IMR-90 (cell line): Measurements from ENCODE around the gene IP6K1. TPM values are rescaled to one million over a fixed set of nuclear protein-coding genes. Genes with fewer than 3 reads are reported as not detected.

Experiments used
- ATAC-seq: fragments of 200-7000 bp; cut with Tn5 transposase; 2 replicates; pipeline ENCODE4 v1.9.1; 2020; ENCODE audit warnings: low read depth, mild to moderate bottlenecking, moderate library complexity
- BruUV-seq: library from RNA; stranded (reverse); fragments of 400-500 nt; replicated peaks from 2 replicates; lab custom pipeline; 2021; lab: Mats Ljungman, UMichigan
- CTCF ChIA-PET: fragments of 300-600 bp; formaldehyde crosslinking; extraction: SDS; loops from one replicate; lab custom pipeline; 2021; ENCODE audit warnings: antibody characterized with exemption; lab: Yijun Ruan, JAX
- POLR2A ChIA-PET: fragments of 300-600 bp; sonication (Branson Sonifier 250); formaldehyde crosslinking; loops from one replicate; lab custom pipeline; 2022; ENCODE audit warnings: antibody characterized with exemption; ENCODE audit not compliant: unreplicated experiment; lab: Charles Lee
- DNase-seq: peaks from one replicate; pipeline ENCODE4 v3.0.0; 2013
- H2AFZ ChIP-seq: replicated peaks from 2 replicates; pipeline ENCODE3; 2013; ENCODE audit warnings: low read length, mild to moderate bottlenecking; ENCODE audit not compliant: poor library complexity
- H2AK5ac ChIP-seq: 2 replicates; pipeline ENCODE4 v1.6.1; 2013; ENCODE audit warnings: low read depth, low read length, inconsistent platforms
- H2AK9ac ChIP-seq: replicated peaks from 2 replicates; pipeline ENCODE3; 2013; ENCODE audit warnings: mild to moderate bottlenecking, low read depth, low read length, moderate library complexity; ENCODE audit not compliant: poor library complexity
- H2BK120ac ChIP-seq: 2 replicates; pipeline ENCODE4 v1.6.1; 2013; ENCODE audit warnings: low read depth, low read length, inconsistent platforms
- H2BK15ac ChIP-seq: 3 replicates; pipeline ENCODE4 v1.6.1; 2013; ENCODE audit warnings: low read depth, low read length, inconsistent platforms
- H2BK20ac ChIP-seq: 2 replicates; pipeline ENCODE4 v1.6.1; 2013; ENCODE audit warnings: low read depth, mild to moderate bottlenecking, inconsistent platforms, low read length, moderate library complexity
- H2BK5ac ChIP-seq: 2 replicates; pipeline ENCODE4 v1.6.1; 2013; ENCODE audit warnings: mild to moderate bottlenecking, low read depth, low read length, inconsistent platforms; ENCODE audit not compliant: poor library complexity, severe bottlenecking
- H3K14ac ChIP-seq: replicated peaks from 2 replicates; pipeline ENCODE4 v1.6.1; 2013; ENCODE audit warnings: low read depth, low read length, inconsistent platforms
- H3K18ac ChIP-seq: 2 replicates; pipeline ENCODE4 v1.6.1; 2013; ENCODE audit warnings: low read depth, low read length, control low read depth
- H3K23ac ChIP-seq: 2 replicates; pipeline ENCODE4 v1.6.1; 2013; ENCODE audit warnings: low read depth, low read length, inconsistent platforms
- H3K27ac ChIP-seq: 2 replicates; pipeline ENCODE4 v1.5.1; 2013; ENCODE audit warnings: mild to moderate bottlenecking, control low read depth, low read length; ENCODE audit not compliant: insufficient read depth
- H3K27me3 ChIP-seq: 2 replicates; pipeline ENCODE4 v1.6.1; 2013; ENCODE audit warnings: low read length; ENCODE audit not compliant: control insufficient read depth, insufficient read depth
- H3K36me3 ChIP-seq: 2 replicates; pipeline ENCODE4 v1.6.1; 2013; ENCODE audit warnings: low read length, mixed read lengths; ENCODE audit not compliant: control insufficient read depth, insufficient read depth
- H3K4ac ChIP-seq: 2 replicates; pipeline ENCODE4 v1.6.1; 2013; ENCODE audit warnings: low read depth, low read length, inconsistent platforms
- H3K4me1 ChIP-seq: 2 replicates; pipeline ENCODE4 v1.6.1; 2013; ENCODE audit warnings: low read length, mixed read lengths; ENCODE audit not compliant: control insufficient read depth, insufficient read depth
- H3K4me2 ChIP-seq: 2 replicates; pipeline ENCODE4 v1.6.1; 2013; ENCODE audit warnings: low read depth, mild to moderate bottlenecking, control low read depth, low read length, moderate library complexity
- H3K4me3 ChIP-seq: 2 replicates; pipeline ENCODE4 v1.5.1; 2013; ENCODE audit warnings: low read depth, mild to moderate bottlenecking, control low read depth, low read length, moderate library complexity; ENCODE audit not compliant: insufficient read depth
- H3K56ac ChIP-seq: 2 replicates; pipeline ENCODE4 v1.6.1; 2013; ENCODE audit warnings: low read length, inconsistent platforms; ENCODE audit not compliant: insufficient read depth; ENCODE audit errors: extremely low read depth
- H3K79me1 ChIP-seq, 2 experiments: 2 replicates each; pipeline ENCODE4 v1.6.1; 2013; ENCODE audit warnings: low read length in 2 of 2, inconsistent platforms in 1 of 2, low read depth in 1 of 2
- H3K9ac ChIP-seq: 2 replicates; pipeline ENCODE4 v1.6.1; 2013; ENCODE audit warnings: low read depth, low read length, control low read depth
- H3K9me1 ChIP-seq: 2 replicates; pipeline ENCODE4 v1.6.1; 2013; ENCODE audit warnings: low read length, inconsistent platforms; ENCODE audit not compliant: insufficient read depth
- H3K9me3 ChIP-seq: 2 replicates; pipeline ENCODE4 v1.6.1; 2013; ENCODE audit warnings: low read length; ENCODE audit not compliant: control insufficient read depth, insufficient read depth
- H4K20me1 ChIP-seq: 2 replicates; pipeline ENCODE4 v1.6.1; 2013; ENCODE audit warnings: low read length, inconsistent platforms; ENCODE audit not compliant: insufficient read depth
- H4K5ac ChIP-seq: 2 replicates; pipeline ENCODE4 v1.6.1; 2013; ENCODE audit warnings: mild to moderate bottlenecking, low read depth, low read length, control low read depth
- H4K8ac ChIP-seq, 2 experiments: 2 replicates each; pipeline ENCODE4 v1.6.1; 2013; ENCODE audit warnings: low read depth in 2 of 2, low read length in 2 of 2, control low read depth in 1 of 2, inconsistent platforms in 1 of 2
- H4K91ac ChIP-seq: 2 replicates; pipeline ENCODE4 v1.6.1; 2013; ENCODE audit warnings: low read depth, low read length, inconsistent platforms; ENCODE audit not compliant: insufficient read depth
- BHLHE40 ChIP-seq: fragments of 150-350 bp; IDR thresholded peaks from 2 replicates; pipeline ENCODE4 v1.6.1; 2016; ENCODE audit warnings: mild to moderate bottlenecking, low read depth, low read length
- CEBPB ChIP-seq: IDR thresholded peaks from 2 replicates; pipeline ENCODE4 v1.6.1; 2012; ENCODE audit warnings: low read depth, low read length, improper control_type of control experiment
- CHD1 ChIP-seq: IDR thresholded peaks from 2 replicates; pipeline ENCODE4 v1.6.1; 2012; ENCODE audit warnings: low read depth, low read length, improper control_type of control experiment
- MAFK ChIP-seq: IDR thresholded peaks from 2 replicates; pipeline ENCODE4 v1.6.1; 2012; ENCODE audit warnings: low read depth, low read length, improper control_type of control experiment
- MAZ ChIP-seq: IDR thresholded peaks from 2 replicates; pipeline ENCODE4 v1.6.1; 2012; ENCODE audit warnings: low read depth, mild to moderate bottlenecking, low read length, improper control_type of control experiment, moderate library complexity, borderline replicate concordance
- MXI1 ChIP-seq: IDR thresholded peaks from 2 replicates; pipeline ENCODE4 v1.6.1; 2012; ENCODE audit warnings: low read depth, mild to moderate bottlenecking, low read length, moderate library complexity, borderline replicate concordance
- NFE2L2 ChIP-seq: fragments of 150-350 bp; IDR thresholded peaks from 2 replicates; pipeline ENCODE4 v1.6.1; 2016; ENCODE audit warnings: low read depth, mild to moderate bottlenecking, low read length
- POLR2A ChIP-seq: IDR thresholded peaks from 2 replicates; pipeline ENCODE4 v1.6.1; 2012; ENCODE audit warnings: mild to moderate bottlenecking, low read depth, low read length
- RAD21 ChIP-seq: IDR thresholded peaks from 2 replicates; pipeline ENCODE4 v1.6.1; 2012; ENCODE audit warnings: low read length, improper control_type of control experiment
- SMC3 ChIP-seq: fragments of 150-350 bp; IDR thresholded peaks from 2 replicates; pipeline ENCODE4 v1.6.1; 2016; ENCODE audit warnings: low read depth, mild to moderate bottlenecking, antibody characterized with exemption, low read length, moderate library complexity
- WGBS, 2 experiments: methylation state at CpG; one replicate each; pipeline versions ENCODE4 v1.1.5 to v1.1.7; 2013; ENCODE audit warnings: missing lambda C conversion rate in 2 of 2; ENCODE audit not compliant: insufficient read length in 1 of 2; ENCODE audit errors: extremely low coverage in 2 of 2; 5-methylcytosine and 5-hydroxymethylcytosine counted together
- dilution Hi-C: fragments of 300-500 bp; cut with HindIII; formaldehyde crosslinking; loops from one replicate; pipeline ENCODE4 v1.14.3; 2018; ENCODE audit warnings: low sequenced_read_pairs; ENCODE audit not compliant: unreplicated experiment
- in situ Hi-C: fragments of 300-500 bp; cut with MboI; formaldehyde crosslinking; loops from 3 replicates; pipeline ENCODE4 v1.14.3; 2019; ENCODE audit warnings: low sequenced_read_pairs, inconsistent platforms, mixed read lengths
- intact Hi-C: fragments of 100-400 bp; cut with micrococcal nuclease; formaldehyde crosslinking; loops from 2 replicates; pipeline ENCODE4 v1.10.0; 2022
- polyA plus RNA-seq, 3 experiments: library from polyadenylated mRNA; depleted of rRNA; stranded (reverse); fragments of >200 nt; gene quantifications; 2 replicates each; pipeline ENCODE4 v1.2.3, GENCODE V29; 2012; ENCODE audit warnings: low replicate concordance in 1 of 3
- total RNA-seq: library from RNA; depleted of rRNA; stranded (reverse); fragments of >200 nt; gene quantifications from 2 replicates; pipeline ENCODE4 v1.2.3, GENCODE V29; 2012
- TF ChIP-seq, protein P1 (sequence below): conservative IDR thresholded peaks from 2 replicates; pipeline ENCODE4 v1.5.1; 2012; ENCODE audit warnings: mild to moderate bottlenecking, low read depth, low read length, improper control_type of control experiment
- TF ChIP-seq, protein P2 (sequence below): fragments of 150-350 bp; IDR thresholded peaks from 2 replicates; pipeline ENCODE4 v1.6.1; 2016; ENCODE audit warnings: low read depth, mild to moderate bottlenecking, low read length, moderate library complexity, borderline replicate concordance

Gene IP6K1
- total and polyA plus RNA-seq, 2 of the 4 experiments (the other 2 are of a cell fraction): 28.3 to 28.7 TPM

DNA sequence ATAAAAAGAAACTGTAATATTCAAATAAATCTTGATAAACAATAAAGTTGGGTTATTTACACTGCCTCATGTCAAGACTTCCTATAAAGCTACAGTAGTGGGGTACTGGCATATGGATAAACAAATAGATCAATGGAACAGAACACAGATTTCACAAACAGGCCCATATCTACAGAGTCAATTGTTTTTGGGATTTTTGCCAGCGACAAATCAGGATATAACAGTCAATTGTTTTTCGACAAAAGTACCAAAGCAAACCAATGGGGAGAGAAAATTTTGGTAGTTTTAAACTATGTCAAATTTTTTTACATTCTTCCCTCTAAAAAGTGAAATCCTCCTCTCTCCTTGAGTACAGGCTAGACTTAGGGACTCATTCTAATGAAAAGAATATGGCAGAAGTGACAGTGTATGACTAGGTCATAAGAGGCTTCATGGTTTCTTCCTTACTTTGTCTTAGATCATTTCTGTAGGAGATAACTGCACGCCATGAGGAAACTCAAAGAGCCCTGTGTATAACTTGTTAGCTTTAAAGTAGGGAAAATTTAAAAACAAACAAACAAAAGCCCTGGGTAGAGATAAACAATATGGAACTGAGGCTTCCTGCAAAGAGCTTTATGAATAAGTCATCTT is 16.9 kb downstream of the IP6K1 start:
- Histone ChIP-seq H3K4me1 (peaks cover 7% of the 10 kb centered on the region), H3K9me1 (peaks cover 3% of the 10 kb centered on the region; the same call in 1 of the 2 replicates), H3K27me3 (no peaks in the 10 kb centered on the region), H3K9ac (no peak overlapping the region), H3K4ac (no peak overlapping the region), H3K18ac (peak overlapping the region; percentile 29; the same call in 1 of the 2 replicates), H3K4me3 (no peak overlapping the region), H2BK120ac (no peak overlapping the region), H2BK15ac (no peak overlapping the region), H3K23ac (no peak overlapping the region), H3K56ac (no peak overlapping the region), H3K27ac (no peak overlapping the region; the same call in 1 of the 2 replicates), H3K9me3 (no peaks in the 10 kb centered on the region), H2BK20ac (no peak overlapping the region), H3K36me3 (peaks cover 4% of the 10 kb centered on the region; the same call in 1 of the 2 replicates), H3K79me1 (peaks cover 28 to 56% of the 10 kb centered on the region in 2 experiments), H3K4me2 (no peak overlapping the region), H4K8ac (no peak overlapping the region), H2AFZ (no peak overlapping the region), H2AK5ac (no peak overlapping the region), H2BK5ac (peak overlapping the region; percentile 65), H4K91ac (no peak overlapping the region), H3K14ac (no peak overlapping the region), H2AK9ac (no peak overlapping the region), H4K5ac (no peak overlapping the region), H4K20me1 (peaks cover 60% of the 10 kb centered on the region)
- ChIA-PET CTCF (interaction anchor here (1.4 kb wide), 1 partner anchor 30 kb away, joined by 3 read pairs; the partner anchor contains the start of gene CDHR4), POLR2A (no interaction called here)
- TF ChIP-seq CHD1 (no peak), MAFK (no peak), POLR2A (no peak), CEBPB (no peak), MAZ (no peak), SMC3 (no peak), NFE2L2 (no peak), RAD21 (no peak), MXI1 (no peak), BHLHE40 (no peak)
- TF ChIP-seq, protein P1, sequence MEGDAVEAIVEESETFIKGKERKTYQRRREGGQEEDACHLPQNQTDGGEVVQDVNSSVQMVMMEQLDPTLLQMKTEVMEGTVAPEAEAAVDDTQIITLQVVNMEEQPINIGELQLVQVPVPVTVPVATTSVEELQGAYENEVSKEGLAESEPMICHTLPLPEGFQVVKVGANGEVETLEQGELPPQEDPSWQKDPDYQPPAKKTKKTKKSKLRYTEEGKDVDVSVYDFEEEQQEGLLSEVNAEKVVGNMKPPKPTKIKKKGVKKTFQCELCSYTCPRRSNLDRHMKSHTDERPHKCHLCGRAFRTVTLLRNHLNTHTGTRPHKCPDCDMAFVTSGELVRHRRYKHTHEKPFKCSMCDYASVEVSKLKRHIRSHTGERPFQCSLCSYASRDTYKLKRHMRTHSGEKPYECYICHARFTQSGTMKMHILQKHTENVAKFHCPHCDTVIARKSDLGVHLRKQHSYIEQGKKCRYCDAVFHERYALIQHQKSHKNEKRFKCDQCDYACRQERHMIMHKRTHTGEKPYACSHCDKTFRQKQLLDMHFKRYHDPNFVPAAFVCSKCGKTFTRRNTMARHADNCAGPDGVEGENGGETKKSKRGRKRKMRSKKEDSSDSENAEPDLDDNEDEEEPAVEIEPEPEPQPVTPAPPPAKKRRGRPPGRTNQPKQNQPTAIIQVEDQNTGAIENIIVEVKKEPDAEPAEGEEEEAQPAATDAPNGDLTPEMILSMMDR: no peak
- TF ChIP-seq, protein P2, sequence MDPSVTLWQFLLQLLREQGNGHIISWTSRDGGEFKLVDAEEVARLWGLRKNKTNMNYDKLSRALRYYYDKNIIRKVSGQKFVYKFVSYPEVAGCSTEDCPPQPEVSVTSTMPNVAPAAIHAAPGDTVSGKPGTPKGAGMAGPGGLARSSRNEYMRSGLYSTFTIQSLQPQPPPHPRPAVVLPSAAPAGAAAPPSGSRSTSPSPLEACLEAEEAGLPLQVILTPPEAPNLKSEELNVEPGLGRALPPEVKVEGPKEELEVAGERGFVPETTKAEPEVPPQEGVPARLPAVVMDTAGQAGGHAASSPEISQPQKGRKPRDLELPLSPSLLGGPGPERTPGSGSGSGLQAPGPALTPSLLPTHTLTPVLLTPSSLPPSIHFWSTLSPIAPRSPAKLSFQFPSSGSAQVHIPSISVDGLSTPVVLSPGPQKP: no peak
- intact Hi-C loops (no loop called here), in situ Hi-C loops (no loop called here), dilution Hi-C loops (no loop called here)
- DNase-seq (peak; percentile 55), ATAC-seq (peak; percentile 77)
- BruUV-seq: TSS peak; percentile 7
- no CpG with 5 or more reads among the region's 3 CpGs for WGBS, 2 experiments
